ENCODE data around the gene SLC6A6.

SLC6A6 gene

DNA sequence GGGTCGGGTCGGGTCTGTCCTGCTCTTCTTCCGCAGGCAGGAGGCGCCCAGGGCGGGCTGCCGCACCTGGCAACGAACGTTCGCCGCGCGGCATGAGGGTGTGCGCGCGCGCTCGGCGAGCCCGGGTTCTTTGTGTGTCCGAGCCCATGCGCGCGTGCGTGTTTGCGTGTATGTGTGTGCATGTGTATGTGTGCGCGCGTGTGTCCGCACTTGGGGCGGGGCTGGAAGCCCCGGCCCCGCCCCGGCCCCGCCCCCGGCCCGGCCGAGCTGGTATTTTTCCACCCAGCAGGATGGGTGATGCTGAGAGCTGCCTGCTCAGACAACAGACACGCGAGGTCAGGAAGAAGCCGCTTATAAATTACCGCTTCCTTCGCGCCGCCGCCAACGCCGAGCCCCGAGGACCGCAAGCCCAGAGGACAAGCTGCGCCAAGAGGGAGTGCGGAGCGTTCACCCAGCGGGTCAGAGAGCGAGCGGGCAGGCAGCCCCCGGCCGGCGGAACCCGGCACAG, at the start of gene SLC6A6:
Gene SLC6A6 (plus strand): TSS at position 303 of the 508 bp plus-strand sequence. CDS start 41,029 bp downstream, outside the sequence.
- FAIRE-seq (no peak), DNase-seq (ENCODE audit: insufficient read length, low spot score) (peak; percentile 82)
- peak; percentile 70 for TF ChIP-seq POLR2A (IDR thresholded peaks at IDR 0.05; ENCODE audit: low read depth, low read length)

DNA sequence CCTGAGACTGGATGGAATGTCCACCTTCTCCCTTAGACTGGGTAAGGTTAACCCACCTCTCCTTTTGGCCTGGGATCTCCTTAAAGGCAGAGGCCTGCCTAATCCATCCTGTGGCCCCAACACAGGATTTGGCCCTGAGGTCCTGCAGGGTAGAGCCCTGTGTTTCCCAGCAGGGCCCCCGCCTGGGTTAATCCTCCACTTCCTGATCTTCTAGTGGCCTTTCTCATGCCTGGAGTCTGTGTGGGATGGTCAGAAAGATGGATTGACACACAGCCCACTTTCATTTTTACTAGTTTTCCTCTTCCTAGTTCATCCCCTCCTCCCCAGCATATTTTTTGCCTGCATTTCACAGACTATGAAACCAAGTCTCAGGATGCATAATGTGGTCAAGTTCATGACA, 48.9 kb upstream of the SLC6A6 start:
- no peak for FAIRE-seq
- no peak for DNase-seq (ENCODE audit: insufficient read length, low spot score)
- TF ChIP-seq POLR2A (IDR thresholded peaks at IDR 0.05; ENCODE audit: low read depth, low read length), result no peak

- DNase-seq (ENCODE audit: insufficient read length, low spot score) (no peak), FAIRE-seq (no peak)
- no peak for TF ChIP-seq POLR2A (IDR thresholded peaks at IDR 0.05; ENCODE audit: low read depth, low read length)
Measured at GRCh38 chr3:14357463-14357862, 44.9 kb upstream of the SLC6A6 start.

- DNase-seq (ENCODE audit: insufficient read length, low spot score) (no peak), FAIRE-seq (no peak)
- TF ChIP-seq POLR2A (IDR thresholded peaks at IDR 0.05; ENCODE audit: low read depth, low read length), result no peak
Measured at GRCh38 chr3:14358426-14359211, 43.8 kb upstream of the SLC6A6 start.

DNA sequence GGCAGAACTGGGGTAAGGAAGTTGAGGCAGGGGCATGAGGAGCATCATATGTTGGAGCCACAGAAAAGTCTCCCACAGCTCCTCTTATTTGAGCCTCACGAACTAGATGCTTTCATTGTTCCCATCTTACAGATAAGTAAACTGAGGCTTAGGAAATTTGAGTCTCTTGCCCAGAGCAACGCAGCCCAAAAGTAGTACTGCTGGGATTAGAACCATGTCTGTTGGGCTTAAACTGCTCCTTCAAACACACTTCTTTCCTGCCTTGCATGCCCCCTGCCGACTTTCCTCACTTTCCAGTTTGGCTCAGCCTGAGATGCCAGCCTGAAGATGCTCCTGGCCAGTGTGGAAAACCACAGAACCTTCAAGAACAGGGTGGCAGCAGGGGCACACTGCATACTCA, 43.1 kb upstream of the SLC6A6 start:
- no peak for TF ChIP-seq POLR2A (IDR thresholded peaks at IDR 0.05; ENCODE audit: low read depth, low read length)
- DNase-seq (ENCODE audit: insufficient read length, low spot score) (no peak), FAIRE-seq (no peak)

DNA sequence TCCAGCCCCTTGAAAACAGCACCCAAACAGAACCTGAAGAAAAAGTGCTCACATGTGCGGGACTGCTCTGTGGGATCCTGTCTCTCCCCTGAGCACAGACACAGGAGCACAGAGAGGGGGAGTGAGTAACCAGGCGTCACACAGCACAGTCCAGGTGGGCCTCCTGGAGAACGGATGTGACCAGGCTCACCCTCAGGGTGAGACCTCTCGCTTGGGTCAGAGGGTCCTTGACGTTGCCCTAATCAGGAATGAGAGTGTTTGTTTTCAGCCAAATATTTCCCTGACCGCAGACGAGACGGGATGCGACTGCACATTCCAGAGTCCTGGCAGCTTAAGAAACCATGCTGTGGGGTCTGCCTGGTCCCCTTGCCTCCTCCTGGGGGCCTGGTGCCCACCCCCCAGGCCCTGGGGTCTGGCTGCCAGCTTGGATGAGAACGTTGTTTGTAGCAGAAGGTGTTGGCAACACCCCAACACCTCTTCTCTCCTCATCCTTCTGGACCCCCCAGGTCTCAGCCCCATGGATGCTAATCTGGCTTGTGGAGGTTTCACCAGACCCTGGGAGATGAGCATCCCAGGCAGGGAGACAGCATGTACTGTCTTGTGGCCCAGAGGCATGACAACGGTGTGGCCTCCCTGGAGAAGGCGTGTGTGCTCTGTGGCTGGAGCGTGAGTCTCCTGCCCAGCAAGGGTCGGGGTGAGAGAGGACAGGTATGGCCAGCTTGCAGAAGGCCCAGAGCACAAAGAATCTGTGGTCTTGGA, 42.1 kb upstream of the SLC6A6 start:
- TF ChIP-seq POLR2A (IDR thresholded peaks at IDR 0.05; ENCODE audit: low read depth, low read length), result no peak
- no peak for FAIRE-seq
- DNase-seq (ENCODE audit: insufficient read length, low spot score), result no peak

DNA sequence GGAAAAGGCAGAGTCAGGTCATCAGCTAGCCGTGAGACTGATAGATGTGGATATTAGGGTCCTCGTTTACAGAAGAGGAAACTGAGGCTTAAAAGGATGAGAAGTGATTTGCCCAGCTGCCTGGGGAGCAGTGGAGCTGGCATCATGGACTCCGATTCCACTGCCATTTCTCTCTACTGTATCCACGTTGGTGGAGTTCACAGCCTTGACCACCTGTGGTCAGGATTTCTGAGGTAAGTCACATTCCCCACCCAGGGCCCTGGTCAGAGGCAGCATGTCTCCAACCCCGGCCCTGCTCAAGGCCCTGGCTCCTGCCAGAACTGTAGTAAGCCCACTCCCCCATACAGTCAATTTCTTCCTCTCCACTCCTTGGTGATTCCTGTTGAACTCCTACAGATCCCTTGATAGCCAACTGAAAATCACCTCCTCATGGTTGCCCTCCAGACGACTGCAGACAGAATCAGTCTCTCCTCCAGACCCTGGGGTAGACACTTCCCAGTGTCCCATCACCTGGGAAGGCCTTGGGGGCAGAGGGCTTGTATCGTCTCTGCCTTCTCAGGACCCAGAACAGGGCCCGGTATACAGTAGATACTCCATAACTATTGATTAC, 41.2 kb upstream of the SLC6A6 start:
- no peak for TF ChIP-seq POLR2A (IDR thresholded peaks at IDR 0.05; ENCODE audit: low read depth, low read length)
- no peak for DNase-seq (ENCODE audit: insufficient read length, low spot score)
- FAIRE-seq, result no peak

GRCh38 chr3:14362890-14363289, 39.5 kb upstream of the SLC6A6 start:
- no peak for DNase-seq (ENCODE audit: insufficient read length, low spot score)
- FAIRE-seq, result no peak
- no peak for TF ChIP-seq POLR2A (IDR thresholded peaks at IDR 0.05; ENCODE audit: low read depth, low read length)

GRCh38 chr3:14363379-14363778, 39.0 kb upstream of the SLC6A6 start:
- TF ChIP-seq POLR2A (IDR thresholded peaks at IDR 0.05; ENCODE audit: low read depth, low read length), result no peak
- DNase-seq (ENCODE audit: insufficient read length, low spot score) (no peak), FAIRE-seq (no peak)

DNA sequence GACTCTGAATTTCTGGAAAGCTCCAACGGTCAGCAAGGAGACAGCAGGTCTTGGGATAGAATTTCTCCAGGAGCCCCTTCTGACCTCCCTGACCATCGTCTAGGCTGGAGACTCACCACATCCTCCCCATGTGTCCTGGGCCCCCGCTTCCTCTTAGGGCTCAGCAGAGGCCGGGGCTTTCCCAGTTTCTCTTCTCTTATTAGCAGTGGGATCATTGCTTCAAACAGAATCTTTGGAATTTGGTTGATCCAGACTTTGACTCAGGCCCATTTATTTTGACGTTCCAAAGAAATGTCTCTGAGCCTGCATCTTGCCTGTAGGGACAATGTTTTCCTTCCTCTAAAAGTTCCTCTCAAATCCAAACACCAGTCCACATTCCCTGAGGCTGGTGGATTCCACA, 38.4 kb upstream of the SLC6A6 start:
- DNase-seq (ENCODE audit: insufficient read length, low spot score) (no peak), FAIRE-seq (no peak)
- no peak for TF ChIP-seq POLR2A (IDR thresholded peaks at IDR 0.05; ENCODE audit: low read depth, low read length)

- FAIRE-seq (no peak), DNase-seq (ENCODE audit: insufficient read length, low spot score) (no peak)
- no peak for TF ChIP-seq POLR2A (IDR thresholded peaks at IDR 0.05; ENCODE audit: low read depth, low read length)
Measured at GRCh38 chr3:14364580-14365292, 37.7 kb upstream of the SLC6A6 start.

GRCh38 chr3:14366248-14366647, 36.2 kb upstream of the SLC6A6 start:
- DNase-seq (ENCODE audit: insufficient read length, low spot score) (no peak), FAIRE-seq (no peak)
- TF ChIP-seq POLR2A (IDR thresholded peaks at IDR 0.05; ENCODE audit: low read depth, low read length), result no peak

DNA sequence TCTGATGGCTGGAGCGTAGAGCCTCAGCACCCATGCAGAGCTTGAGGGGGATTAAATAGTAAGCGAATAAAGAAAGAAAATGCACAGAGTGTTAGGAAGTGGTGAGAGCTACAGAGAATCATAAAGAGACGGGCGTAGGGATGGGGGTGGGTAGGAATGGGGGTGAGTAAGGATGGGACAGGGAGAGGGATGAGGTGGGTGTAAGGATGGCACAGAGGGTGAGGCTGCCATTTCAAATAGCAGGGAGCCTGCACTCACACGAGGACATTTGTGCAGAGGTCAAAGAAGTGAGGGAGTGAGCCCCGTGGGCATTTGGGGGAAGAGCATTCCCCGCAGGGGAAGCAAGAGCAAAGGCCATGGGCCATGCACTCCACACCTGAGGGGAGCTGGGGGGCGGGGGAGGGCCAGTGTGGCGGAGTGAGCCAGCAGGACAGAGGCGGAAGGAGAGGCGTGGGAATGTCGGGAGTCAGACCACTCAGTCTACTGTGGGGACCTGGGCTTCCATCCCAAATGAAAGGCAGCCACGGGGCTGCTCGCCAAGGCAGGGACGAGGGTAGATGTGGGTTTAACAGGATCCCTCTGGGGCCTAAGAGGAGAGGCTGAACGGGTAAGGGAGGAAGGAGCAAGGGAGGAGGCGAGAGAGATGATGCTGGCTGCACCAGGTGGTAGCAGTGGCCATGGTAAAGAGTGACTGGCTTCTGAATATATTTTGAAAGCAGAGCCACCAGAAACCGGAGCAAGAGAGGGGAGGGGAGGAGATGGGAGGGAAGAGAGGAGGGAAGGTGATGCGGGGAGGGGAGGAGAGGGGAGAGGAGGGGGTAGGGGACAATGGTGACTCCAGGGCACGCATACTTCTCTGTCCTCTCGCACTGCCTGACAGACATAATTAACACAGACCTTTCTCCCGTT, 35.2 kb upstream of the SLC6A6 start:
- DNase-seq (ENCODE audit: insufficient read length, low spot score), result no peak
- no peak for FAIRE-seq
- no peak for TF ChIP-seq POLR2A (IDR thresholded peaks at IDR 0.05; ENCODE audit: low read depth, low read length)
